Glutamatergic neuron (in vitro differentiated cells): ENCODE data around the gene BST2. TPM values are rescaled to one million over a fixed set of nuclear protein-coding genes. Genes with fewer than 3 reads are reported as not detected.
A peak's percentile ranks its signal among the peaks of the same experiment; 100 is the strongest.

Experiments used
- DNase-seq: peaks from one replicate; pipeline ENCODE4 v3.0.0; 2022
- H3K27ac Mint-ChIP-seq: one replicate; pipeline ENCODE4 v1.8.0; 2020; ENCODE audit warnings: mild to moderate bottlenecking, mixed read lengths, inconsistent platforms; ENCODE audit not compliant: unreplicated experiment
- H3K27me3 Mint-ChIP-seq: one replicate; pipeline ENCODE4 v1.8.0; 2020; ENCODE audit warnings: mild to moderate bottlenecking, moderate library complexity, mixed read lengths, inconsistent platforms; ENCODE audit not compliant: unreplicated experiment
- H3K36me3 Mint-ChIP-seq: one replicate; pipeline ENCODE4 v1.8.0; 2020; ENCODE audit warnings: mild to moderate bottlenecking, mixed read lengths, inconsistent platforms; ENCODE audit not compliant: unreplicated experiment
- H3K4me1 Mint-ChIP-seq: one replicate; pipeline ENCODE4 v1.8.0; 2020; ENCODE audit warnings: mild to moderate bottlenecking, low read depth, mixed read lengths, inconsistent platforms; ENCODE audit not compliant: unreplicated experiment
- H3K4me3 Mint-ChIP-seq: one replicate; pipeline ENCODE4 v1.8.0; 2020; ENCODE audit warnings: mild to moderate bottlenecking, mixed read lengths, inconsistent platforms; ENCODE audit not compliant: unreplicated experiment
- H3K9me3 Mint-ChIP-seq: one replicate; pipeline ENCODE4 v1.8.0; 2020; ENCODE audit warnings: mild to moderate bottlenecking, moderate library complexity, mixed read lengths, inconsistent platforms; ENCODE audit not compliant: unreplicated experiment
- total RNA-seq: library from RNA; stranded (reverse); fragmentation: NEBNext Ultra II Directional; extraction: Animal tissue kit (Norgen Biotek cat#: 25700); gene quantifications from one replicate; pipeline ENCODE4 v1.2.1, GENCODE V29; 2021; ENCODE audit not compliant: unreplicated experiment
- TF ChIP-seq, protein P1 (sequence below): fragments of 200-600 bp; sonication (generic); IDR thresholded peaks from one replicate; pipeline ENCODE4 v1.5.0; 2021; ENCODE audit not compliant: partially characterized antibody, unreplicated experiment

The BST2 gene
- total RNA-seq, 1 donor from 2014 or later = 1.4 TPM

DNA sequence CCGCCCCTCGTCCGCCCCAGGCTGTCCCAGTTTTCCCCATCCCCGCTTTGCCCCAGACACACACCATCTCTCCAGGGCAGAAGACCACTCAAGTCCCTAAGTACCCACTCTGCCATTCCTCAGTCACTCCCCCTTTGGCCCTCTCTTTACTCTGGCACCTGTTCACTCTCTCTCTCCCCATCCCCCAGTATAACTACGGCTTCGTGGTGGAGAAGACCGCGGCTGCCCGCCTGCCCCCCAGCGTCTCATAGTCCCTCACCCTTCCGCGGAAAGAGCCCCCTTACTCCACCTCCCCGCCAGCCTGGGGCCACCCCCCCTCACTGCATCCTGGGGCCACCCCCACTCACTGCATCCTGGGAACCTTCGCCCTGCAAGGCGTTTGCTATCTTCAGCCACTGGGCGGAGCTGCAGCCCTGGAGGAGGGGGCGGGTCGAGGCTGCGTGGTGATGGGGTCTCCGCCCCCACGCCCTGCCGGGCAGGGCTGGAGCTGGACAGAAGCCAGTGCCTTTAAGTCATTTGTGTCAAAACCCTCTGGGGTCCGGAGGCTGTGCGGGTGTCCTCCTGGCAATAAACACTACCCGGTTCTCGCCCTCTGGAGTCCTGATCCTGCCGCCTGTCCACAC, 19.4 kb upstream of the BST2 start:
- Mint-ChIP-seq H3K4me3 (peak overlapping the region; percentile 46), H3K27ac (peak overlapping the region; percentile 12), H3K36me3 (no peaks in the 10 kb centered on the region), H3K4me1 (no peaks in the 10 kb centered on the region), H3K9me3 (peaks cover 3% of the 10 kb centered on the region), H3K27me3 (peaks cover 6% of the 10 kb centered on the region)
- DNase-seq = peak; percentile 89
- TF ChIP-seq, protein P1, sequence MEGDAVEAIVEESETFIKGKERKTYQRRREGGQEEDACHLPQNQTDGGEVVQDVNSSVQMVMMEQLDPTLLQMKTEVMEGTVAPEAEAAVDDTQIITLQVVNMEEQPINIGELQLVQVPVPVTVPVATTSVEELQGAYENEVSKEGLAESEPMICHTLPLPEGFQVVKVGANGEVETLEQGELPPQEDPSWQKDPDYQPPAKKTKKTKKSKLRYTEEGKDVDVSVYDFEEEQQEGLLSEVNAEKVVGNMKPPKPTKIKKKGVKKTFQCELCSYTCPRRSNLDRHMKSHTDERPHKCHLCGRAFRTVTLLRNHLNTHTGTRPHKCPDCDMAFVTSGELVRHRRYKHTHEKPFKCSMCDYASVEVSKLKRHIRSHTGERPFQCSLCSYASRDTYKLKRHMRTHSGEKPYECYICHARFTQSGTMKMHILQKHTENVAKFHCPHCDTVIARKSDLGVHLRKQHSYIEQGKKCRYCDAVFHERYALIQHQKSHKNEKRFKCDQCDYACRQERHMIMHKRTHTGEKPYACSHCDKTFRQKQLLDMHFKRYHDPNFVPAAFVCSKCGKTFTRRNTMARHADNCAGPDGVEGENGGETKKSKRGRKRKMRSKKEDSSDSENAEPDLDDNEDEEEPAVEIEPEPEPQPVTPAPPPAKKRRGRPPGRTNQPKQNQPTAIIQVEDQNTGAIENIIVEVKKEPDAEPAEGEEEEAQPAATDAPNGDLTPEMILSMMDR = peak; percentile 19

GRCh38 chr19:17423429-17424208, 18.2 kb upstream of the BST2 start:
- H3K4me3 Mint-ChIP-seq = no peak overlapping the region
- no peaks in the 10 kb centered on the region for H3K36me3 Mint-ChIP-seq
- peaks cover 9% of the 10 kb centered on the region for H3K9me3 Mint-ChIP-seq
- DNase-seq = no peak
- peaks cover 6% of the 10 kb centered on the region for H3K27me3 Mint-ChIP-seq
- H3K27ac Mint-ChIP-seq = no peak overlapping the region
- no peaks in the 10 kb centered on the region for H3K4me1 Mint-ChIP-seq
- TF ChIP-seq, protein P1 = no peak

GRCh38 chr19:17421942-17422341, 16.5 kb upstream of the BST2 start:
- TF ChIP-seq, protein P1 = no peak
- DNase-seq = no peak
- Mint-ChIP-seq H3K4me1 (peaks cover under 1% of the 10 kb centered on the region), H3K4me3 (no peak overlapping the region), H3K9me3 (peaks cover 9% of the 10 kb centered on the region), H3K36me3 (no peaks in the 10 kb centered on the region), H3K27me3 (peaks cover 6% of the 10 kb centered on the region), H3K27ac (no peak overlapping the region)

DNA sequence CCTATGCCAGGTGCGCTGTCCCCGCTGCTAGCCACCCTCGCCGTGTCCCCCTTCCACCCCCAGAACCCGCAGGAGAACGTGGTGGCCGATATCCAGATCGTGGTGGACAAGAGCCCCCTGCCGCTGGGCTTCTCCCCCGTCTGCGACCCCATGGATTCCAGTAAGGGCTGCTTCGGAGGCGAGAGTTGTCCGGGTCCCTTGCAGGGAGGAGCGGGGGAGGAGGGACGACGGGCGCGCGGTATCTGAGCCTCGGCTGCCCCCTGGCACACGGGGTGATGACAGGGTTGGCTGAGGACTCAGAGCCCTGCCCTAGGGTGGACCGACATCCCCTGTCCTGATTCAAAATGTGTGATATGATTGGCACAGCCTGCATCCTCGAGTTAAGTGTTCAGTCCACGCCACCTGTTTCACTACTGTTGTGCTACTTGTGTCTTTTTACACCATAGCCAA, 15.1 kb upstream of the BST2 start:
- Mint-ChIP-seq H3K9me3 (peaks cover 9% of the 10 kb centered on the region), H3K4me1 (peaks cover 5% of the 10 kb centered on the region), H3K27me3 (peaks cover 10% of the 10 kb centered on the region), H3K4me3 (peak overlapping the region; percentile 92), H3K27ac (peak overlapping the region; percentile 52), H3K36me3 (no peaks in the 10 kb centered on the region)
- TF ChIP-seq, protein P1 = no peak
- DNase-seq = peak; percentile 37
